Measurements from ENCODE around the gene PSMC3IP. TPM values are rescaled to one million over a fixed set of nuclear protein-coding genes. Genes with fewer than 3 reads are reported as not detected.

PSMC3IP gene
- total RNA-seq, 1 experiment from 2014 or later = 25.2 TPM

DNA sequence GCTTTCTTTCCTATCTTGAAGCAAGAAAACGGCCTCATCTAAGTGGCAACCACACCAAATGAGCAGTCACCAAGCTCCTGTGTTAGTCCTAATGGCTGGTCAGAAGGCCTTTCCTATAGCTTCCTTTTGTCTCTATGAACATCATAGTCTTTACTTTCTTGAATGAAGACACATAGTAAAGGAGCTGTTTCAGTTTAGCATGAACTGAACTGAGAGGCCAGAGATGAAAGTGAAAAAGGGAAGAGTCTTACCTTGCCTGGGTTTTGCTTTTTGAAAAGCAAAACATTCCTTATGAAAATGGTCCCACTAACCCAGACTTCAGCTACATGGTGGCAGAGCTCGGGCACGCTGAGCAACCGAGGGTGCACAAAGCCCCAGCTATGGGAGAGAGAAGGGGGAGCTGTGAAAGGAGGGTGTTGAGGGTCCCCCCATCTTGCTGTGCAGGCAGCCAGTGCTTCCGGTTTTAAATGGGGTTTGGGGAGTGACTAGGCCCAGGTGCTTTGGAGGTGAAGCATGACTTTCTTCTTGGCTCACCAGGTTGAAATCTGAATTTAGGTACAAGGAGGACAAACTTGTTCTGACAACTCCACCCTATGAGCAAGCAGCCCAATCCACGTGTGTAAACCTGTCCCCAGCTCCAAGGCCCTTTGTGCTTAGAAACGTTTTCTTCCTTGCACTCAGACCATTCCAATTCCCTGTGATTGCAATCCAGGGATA lies 9.1 kb upstream of the PSMC3IP start:
- no peak overlapping the region for H3K4me3 Mint-ChIP-seq (ENCODE audit: unreplicated experiment)
- CTCF ChIA-PET = interaction anchor here (1.5 kb wide), 1 partner anchor 8 kb away, joined by 5 read pairs; no protein-coding TSS in a partner anchor

DNA sequence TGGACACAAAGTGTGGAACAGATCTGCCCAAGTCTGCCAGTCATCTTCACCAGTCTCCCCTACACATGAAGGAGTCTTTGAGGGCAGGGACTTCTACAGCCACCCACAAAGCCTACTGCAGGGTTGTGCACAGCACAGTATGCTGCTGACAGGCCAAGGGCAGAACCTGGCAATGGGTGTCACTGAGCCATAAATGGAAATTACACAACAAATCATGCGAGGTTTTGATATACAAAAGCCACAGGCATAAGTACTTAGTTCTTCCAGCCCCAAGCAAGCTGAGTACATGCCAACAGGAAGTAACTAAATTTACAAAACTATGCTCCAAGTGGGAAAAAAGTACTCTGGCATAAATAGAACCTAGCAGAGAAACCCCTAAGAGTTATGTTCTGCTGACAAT lies 7.8 kb upstream of the PSMC3IP start:
- intact Hi-C loops (cut with micrococcal nuclease; ENCODE audit: unreplicated experiment) = no loop called here
- Mint-ChIP-seq H3K4me1 (ENCODE audit: low read depth, unreplicated experiment) (no peaks in the 10 kb centered on the region), H3K4me3 (ENCODE audit: unreplicated experiment) (no peak overlapping the region), H3K27ac (ENCODE audit: unreplicated experiment) (no peak overlapping the region), H3K36me3 (ENCODE audit: insufficient read depth, unreplicated experiment) (peaks cover 67% of the 10 kb centered on the region), H3K9me3 (ENCODE audit: unreplicated experiment) (no peaks in the 10 kb centered on the region), H3K27me3 (ENCODE audit: insufficient read depth, unreplicated experiment) (no peaks in the 10 kb centered on the region)
- Histone ChIP-seq H3K9me3 (no peaks in the 10 kb centered on the region), H3K36me3 (ENCODE audit: control insufficient read depth, insufficient read depth, low read length) (peaks cover 2% of the 10 kb centered on the region), H3K4me1 (no peaks in the 10 kb centered on the region), H3K27me3 (replicated peaks; ENCODE audit: control insufficient read depth, insufficient read depth, low read length) (no peaks in the 10 kb centered on the region), H3K4me3 (ENCODE audit: low read depth, low read length) (no peak overlapping the region)
- ChIA-PET CTCF (no interaction called here), POLR2A (interaction anchor here (0.6 kb wide), 1 partner anchor 38 kb away, joined by 7 read pairs; no protein-coding TSS in a partner anchor)
- no peak for DNase-seq
- no TSS peak for BruUV-seq (replicated peaks)
- TF ChIP-seq, protein P1, sequence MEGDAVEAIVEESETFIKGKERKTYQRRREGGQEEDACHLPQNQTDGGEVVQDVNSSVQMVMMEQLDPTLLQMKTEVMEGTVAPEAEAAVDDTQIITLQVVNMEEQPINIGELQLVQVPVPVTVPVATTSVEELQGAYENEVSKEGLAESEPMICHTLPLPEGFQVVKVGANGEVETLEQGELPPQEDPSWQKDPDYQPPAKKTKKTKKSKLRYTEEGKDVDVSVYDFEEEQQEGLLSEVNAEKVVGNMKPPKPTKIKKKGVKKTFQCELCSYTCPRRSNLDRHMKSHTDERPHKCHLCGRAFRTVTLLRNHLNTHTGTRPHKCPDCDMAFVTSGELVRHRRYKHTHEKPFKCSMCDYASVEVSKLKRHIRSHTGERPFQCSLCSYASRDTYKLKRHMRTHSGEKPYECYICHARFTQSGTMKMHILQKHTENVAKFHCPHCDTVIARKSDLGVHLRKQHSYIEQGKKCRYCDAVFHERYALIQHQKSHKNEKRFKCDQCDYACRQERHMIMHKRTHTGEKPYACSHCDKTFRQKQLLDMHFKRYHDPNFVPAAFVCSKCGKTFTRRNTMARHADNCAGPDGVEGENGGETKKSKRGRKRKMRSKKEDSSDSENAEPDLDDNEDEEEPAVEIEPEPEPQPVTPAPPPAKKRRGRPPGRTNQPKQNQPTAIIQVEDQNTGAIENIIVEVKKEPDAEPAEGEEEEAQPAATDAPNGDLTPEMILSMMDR (IDR thresholded peaks at IDR 0.05; ENCODE audit: insufficient read depth in 1 of 2, low read depth in 1 of 2, low read length in 1 of 2, severe bottlenecking in 1 of 2, unreplicated experiment in 1 of 2) = no peak

More for the DNA sequence above, 9.1 kb upstream of the PSMC3IP start:
- Histone ChIP-seq H3K36me3 (ENCODE audit: control insufficient read depth, insufficient read depth, low read length) (peaks cover 2% of the 10 kb centered on the region), H3K4me1 (no peaks in the 10 kb centered on the region), H3K9me3 (no peaks in the 10 kb centered on the region), H3K27me3 (replicated peaks; ENCODE audit: control insufficient read depth, insufficient read depth, low read length) (no peaks in the 10 kb centered on the region), H3K4me3 (ENCODE audit: low read depth, low read length) (no peak overlapping the region)
- Mint-ChIP-seq H3K4me1 (ENCODE audit: low read depth, unreplicated experiment) (no peaks in the 10 kb centered on the region), H3K9me3 (ENCODE audit: unreplicated experiment) (no peaks in the 10 kb centered on the region), H3K36me3 (ENCODE audit: insufficient read depth, unreplicated experiment) (peaks cover 71% of the 10 kb centered on the region), H3K27me3 (ENCODE audit: insufficient read depth, unreplicated experiment) (no peaks in the 10 kb centered on the region), H3K27ac (ENCODE audit: unreplicated experiment) (no peak overlapping the region)
- TF ChIP-seq, protein P1 (IDR thresholded peaks at IDR 0.05; ENCODE audit: insufficient read depth in 1 of 2, low read depth in 1 of 2, low read length in 1 of 2, severe bottlenecking in 1 of 2, unreplicated experiment in 1 of 2) = no peak
- DNase-seq = no peak
- intact Hi-C loops (cut with micrococcal nuclease; ENCODE audit: unreplicated experiment) = no loop called here
- POLR2A ChIA-PET = interaction anchor here (0.6 kb wide), 1 partner anchor 267 kb away, joined by 3 read pairs; no protein-coding TSS in a partner anchor
- no TSS peak for BruUV-seq (replicated peaks)

DNA sequence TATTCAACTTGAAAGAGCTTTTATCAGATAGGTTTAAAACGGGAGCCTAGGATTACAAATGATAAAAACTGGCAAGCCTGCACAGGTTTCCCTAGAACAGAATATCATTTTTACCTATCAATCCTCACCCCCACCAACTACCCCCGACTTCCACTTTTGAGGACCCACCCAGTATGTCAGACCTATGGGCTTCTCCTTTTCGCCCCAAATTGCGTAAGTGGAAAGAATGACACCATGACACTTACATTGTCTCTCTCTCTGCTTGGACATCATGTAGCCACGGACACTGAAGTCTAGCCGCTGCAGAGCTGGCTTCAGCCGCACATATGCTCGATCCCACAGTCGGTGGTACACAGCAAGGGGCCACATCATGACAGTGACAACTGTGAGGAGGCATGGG lies 7.4 kb upstream of the PSMC3IP start:
- H3K4me1 ChIP-seq = no peaks in the 10 kb centered on the region
- Mint-ChIP-seq H3K27me3 (ENCODE audit: insufficient read depth, unreplicated experiment) (no peaks in the 10 kb centered on the region), H3K4me3 (ENCODE audit: unreplicated experiment) (no peak overlapping the region), H3K27ac (ENCODE audit: unreplicated experiment) (no peak overlapping the region), H3K36me3 (ENCODE audit: insufficient read depth, unreplicated experiment) (peaks cover 67% of the 10 kb centered on the region), H3K9me3 (ENCODE audit: unreplicated experiment) (no peaks in the 10 kb centered on the region), H3K4me1 (ENCODE audit: low read depth, unreplicated experiment) (no peaks in the 10 kb centered on the region)
- ChIA-PET POLR2A (interaction anchor here (0.6 kb wide), 1 partner anchor 38 kb away, joined by 7 read pairs; no protein-coding TSS in a partner anchor), CTCF (no interaction called here)
- no TSS peak for BruUV-seq (replicated peaks)
- no peak overlapping the region for H3K4me3 ChIP-seq (ENCODE audit: low read depth, low read length)
- DNase-seq = no peak
- intact Hi-C loops (cut with micrococcal nuclease; ENCODE audit: unreplicated experiment) = no loop called here
- TF ChIP-seq, protein P1 (IDR thresholded peaks at IDR 0.05; ENCODE audit: insufficient read depth in 1 of 2, low read depth in 1 of 2, low read length in 1 of 2, severe bottlenecking in 1 of 2, unreplicated experiment in 1 of 2) = no peak
- peaks cover 2% of the 10 kb centered on the region for H3K36me3 ChIP-seq (ENCODE audit: control insufficient read depth, insufficient read depth, low read length)
- no peaks in the 10 kb centered on the region for H3K27me3 ChIP-seq (replicated peaks; ENCODE audit: control insufficient read depth, insufficient read depth, low read length)
- no peaks in the 10 kb centered on the region for H3K9me3 ChIP-seq
